HepG2 (cell line): Measurements from ENCODE around the gene PRR12. TPM values are rescaled to one million over a fixed set of nuclear protein-coding genes. Genes with fewer than 3 reads are reported as not detected.

Experiments used
- GMEB1 ChIP-seq: sonication (generic); formaldehyde crosslinking; IDR thresholded peaks from 2 replicates; pipeline ENCODE4 v1.5.1; 2020; ENCODE audit warnings: missing genetic modification reagents, mild to moderate bottlenecking, borderline replicate concordance
- ZNF660 ChIP-seq: sonication (generic); formaldehyde crosslinking; IDR thresholded peaks from 2 replicates; pipeline ENCODE4 v1.5.1; 2020; ENCODE audit warnings: mild to moderate bottlenecking, low read depth, missing genetic modification reagents, borderline replicate concordance
- ZNF691 ChIP-seq: sonication (generic); formaldehyde crosslinking; IDR thresholded peaks from 2 replicates; pipeline ENCODE4 v1.4.0; 2020; ENCODE audit warnings: missing genetic modification reagents, low read depth, mild to moderate bottlenecking, borderline replicate concordance
- ZSCAN21 ChIP-seq: sonication (generic); formaldehyde crosslinking; IDR thresholded peaks from 2 replicates; pipeline ENCODE4 v1.8.0; 2022; ENCODE audit warnings: mild to moderate bottlenecking, missing genetic modification reagents, moderate library complexity, borderline replicate concordance
- polyA plus RNA-seq, 8 experiments: library from polyadenylated mRNA; depleted of rRNA in 3 of 8; stranded (reverse) in 7 of 8; unstranded in 1 of 8; fragments of >200 nt; fragmentation: Illumina TruSeq in 4 of 8; extraction: Trizol in 4 of 8; gene quantifications; 2 replicates each; pipeline versions ENCODE4 v1.2.1 to v1.2.3, GENCODE V29; 2011 to 2016; ENCODE audit warnings: low read depth in 4 of 8, missing spikeins in 1 of 8, mixed read lengths in 1 of 8; ENCODE audit not compliant: insufficient read depth in 1 of 8
- total RNA-seq, 5 experiments: library from RNA; depleted of rRNA; stranded (reverse); fragments of >200 nt; fragmentation: Illumina TruSeq; extraction: Trizol; gene quantifications; 2 replicates each; pipeline ENCODE4 v1.2.3, GENCODE V29; 2016; ENCODE audit warnings: low read depth in 1 of 5
- TF ChIP-seq, protein P1 (sequence below): sonication (generic); formaldehyde crosslinking; IDR thresholded peaks from 2 replicates; pipeline ENCODE4 v1.5.0; 2020; ENCODE audit warnings: mild to moderate bottlenecking, missing genetic modification reagents

PRR12 gene
- total and polyA plus RNA-seq, 2 of the 13 experiments (the other 11 are each of a cell fraction or from before 2014, with no cell fraction given) = 0.62 to 1.5 TPM

GRCh38 chr19:49587227-49587626 is 3.8 kb upstream of the PRR12 start (continued):
- TF ChIP-seq, protein P1, sequence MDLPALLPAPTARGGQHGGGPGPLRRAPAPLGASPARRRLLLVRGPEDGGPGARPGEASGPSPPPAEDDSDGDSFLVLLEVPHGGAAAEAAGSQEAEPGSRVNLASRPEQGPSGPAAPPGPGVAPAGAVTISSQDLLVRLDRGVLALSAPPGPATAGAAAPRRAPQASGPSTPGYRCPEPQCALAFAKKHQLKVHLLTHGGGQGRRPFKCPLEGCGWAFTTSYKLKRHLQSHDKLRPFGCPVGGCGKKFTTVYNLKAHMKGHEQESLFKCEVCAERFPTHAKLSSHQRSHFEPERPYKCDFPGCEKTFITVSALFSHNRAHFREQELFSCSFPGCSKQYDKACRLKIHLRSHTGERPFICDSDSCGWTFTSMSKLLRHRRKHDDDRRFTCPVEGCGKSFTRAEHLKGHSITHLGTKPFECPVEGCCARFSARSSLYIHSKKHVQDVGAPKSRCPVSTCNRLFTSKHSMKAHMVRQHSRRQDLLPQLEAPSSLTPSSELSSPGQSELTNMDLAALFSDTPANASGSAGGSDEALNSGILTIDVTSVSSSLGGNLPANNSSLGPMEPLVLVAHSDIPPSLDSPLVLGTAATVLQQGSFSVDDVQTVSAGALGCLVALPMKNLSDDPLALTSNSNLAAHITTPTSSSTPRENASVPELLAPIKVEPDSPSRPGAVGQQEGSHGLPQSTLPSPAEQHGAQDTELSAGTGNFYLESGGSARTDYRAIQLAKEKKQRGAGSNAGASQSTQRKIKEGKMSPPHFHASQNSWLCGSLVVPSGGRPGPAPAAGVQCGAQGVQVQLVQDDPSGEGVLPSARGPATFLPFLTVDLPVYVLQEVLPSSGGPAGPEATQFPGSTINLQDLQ (CRISPR knock-in tag) = no peak
- TF ChIP-seq ZNF660 (CRISPR knock-in tag) = no peak
- no peak for TF ChIP-seq GMEB1
- no peak for TF ChIP-seq ZNF691 (CRISPR knock-in tag)
- no peak for TF ChIP-seq ZSCAN21
